ENCODE measurements around the gene TRIM73.
"Not testable (repeated sequence)": the region's sequence is repeated elsewhere in the genome, so short reads cannot be mapped to it uniquely, and the experiment has no call there.

The TRIM73 gene

DNA sequence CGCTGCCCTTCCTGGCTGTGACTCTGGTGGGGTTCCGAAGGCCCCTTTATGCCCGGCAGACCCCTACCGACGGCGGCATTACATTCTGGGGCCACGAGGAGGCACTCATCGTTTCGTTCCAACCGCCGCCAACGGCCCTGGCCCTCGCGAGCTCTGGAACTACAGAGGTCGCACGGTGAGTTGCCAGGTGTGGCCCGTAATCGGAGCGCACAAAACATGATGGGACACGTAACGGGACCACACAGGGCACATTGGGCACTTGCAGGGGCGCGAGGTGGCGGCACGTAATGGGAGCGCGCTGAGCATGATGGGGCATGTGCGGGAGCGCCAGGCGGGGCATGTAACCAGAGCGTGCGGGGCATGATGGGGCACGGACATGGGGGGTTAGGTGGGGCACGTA, at the start of gene TRIM73:
TRIM73 (plus strand) TSS at position 301 of the 400 bp plus-strand sequence. CDS start 3,305 bp downstream, outside the sequence.
- DNase-seq; in situ Hi-C loops (cut with HindIII; ENCODE audit: low pct_ligation_motif_present, low pct_unique_long_range_greater_than_20kb, low sequenced_read_pairs): not testable (repeated sequence)

- in situ Hi-C loops (cut with HindIII; ENCODE audit: low pct_ligation_motif_present, low pct_unique_long_range_greater_than_20kb, low sequenced_read_pairs); DNase-seq: not testable (repeated sequence)
Observed at GRCh38 chr7:75358671-75359541, 36.5 kb upstream of the TRIM73 start.

DNA sequence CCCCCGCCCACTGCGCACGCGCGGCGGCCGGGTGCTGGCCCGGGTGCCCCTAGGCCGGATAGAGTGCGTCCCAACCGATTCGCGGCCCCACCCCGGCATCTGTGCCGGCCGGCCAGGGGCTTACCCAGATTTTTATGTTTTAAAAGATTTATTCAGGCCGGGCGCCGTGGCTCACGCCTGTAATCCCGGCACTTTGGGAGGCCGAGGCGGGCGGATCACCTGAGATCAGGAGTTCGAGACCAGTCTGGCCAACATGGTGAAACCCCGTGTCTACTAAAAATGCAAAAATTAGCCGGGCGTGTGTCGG, 35.9 kb upstream of the TRIM73 start:
- in situ Hi-C loops (cut with HindIII; ENCODE audit: low pct_ligation_motif_present, low pct_unique_long_range_greater_than_20kb, low sequenced_read_pairs): not testable (repeated sequence)

DNA sequence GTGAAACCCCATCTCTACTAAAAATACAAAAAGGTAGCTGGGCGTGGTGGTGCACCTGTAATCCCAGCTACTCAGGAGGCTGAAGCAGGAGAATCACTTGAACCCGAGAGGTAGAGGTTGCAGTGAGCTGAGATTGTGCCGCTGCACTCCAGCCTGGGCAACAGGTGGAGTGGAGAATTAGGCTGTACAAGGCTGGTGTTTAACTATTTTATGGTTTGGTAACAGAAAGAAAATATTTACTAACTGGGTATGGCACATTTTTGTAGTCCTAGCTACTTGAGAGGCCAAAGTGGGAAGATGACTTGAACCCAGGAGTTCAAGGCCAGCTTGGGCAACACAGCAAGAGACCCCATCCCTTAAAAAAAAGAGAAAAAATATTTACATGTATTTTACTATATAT, 31.4 kb upstream of the TRIM73 start:
- in situ Hi-C loops (cut with HindIII; ENCODE audit: low pct_ligation_motif_present, low pct_unique_long_range_greater_than_20kb, low sequenced_read_pairs); DNase-seq: not testable (repeated sequence)

More for the DNA sequence above, 35.9 kb upstream of the TRIM73 start:
- DNase-seq: not testable (repeated sequence)

DNA sequence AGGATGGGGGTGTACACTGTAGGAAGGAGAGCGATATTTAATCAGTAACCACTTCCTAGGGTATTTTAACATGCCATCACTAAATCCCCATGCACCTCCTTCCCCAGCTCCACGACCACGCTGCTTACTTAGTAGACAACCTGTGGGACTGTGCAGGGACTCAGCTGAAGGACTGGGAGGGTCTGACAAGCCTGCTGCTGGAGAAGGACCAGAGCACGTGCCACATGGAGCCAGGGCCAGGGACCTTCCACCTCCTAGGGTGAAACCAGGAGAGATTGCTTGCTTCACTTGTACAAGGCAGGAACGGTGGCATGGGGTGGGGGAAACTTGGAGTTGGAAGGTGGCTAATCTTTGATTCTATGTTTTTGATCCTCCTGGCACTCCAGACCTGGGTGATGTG, 28.8 kb upstream of the TRIM73 start:
- in situ Hi-C loops (cut with HindIII; ENCODE audit: low pct_ligation_motif_present, low pct_unique_long_range_greater_than_20kb, low sequenced_read_pairs): not testable (repeated sequence)

GRCh38 chr7:75367313-75367712, 28.1 kb upstream of the TRIM73 start:
- in situ Hi-C loops (cut with HindIII; ENCODE audit: low pct_ligation_motif_present, low pct_unique_long_range_greater_than_20kb, low sequenced_read_pairs); DNase-seq: not testable (repeated sequence)

More for the DNA sequence above, 28.8 kb upstream of the TRIM73 start:
- DNase-seq: not testable (repeated sequence)

DNA sequence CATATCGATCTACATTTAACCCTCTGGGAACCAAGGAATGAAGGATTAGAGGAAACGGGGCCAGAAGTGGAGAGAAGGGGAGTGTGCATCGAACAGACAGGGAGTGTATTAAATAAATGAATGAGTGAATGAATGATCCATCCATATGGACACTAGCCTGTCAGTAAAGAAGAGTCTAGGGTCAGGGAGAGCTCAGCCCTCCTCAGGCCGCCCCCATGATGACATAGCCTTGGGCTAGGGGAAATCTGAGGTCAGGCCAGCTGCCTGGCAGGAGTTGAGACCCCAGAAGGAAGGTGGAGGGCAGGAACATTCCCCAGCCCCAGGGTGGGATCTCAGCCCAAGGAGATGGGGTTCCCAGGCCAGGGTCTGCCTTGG, 21.3 kb upstream of the TRIM73 start:
- in situ Hi-C loops (cut with HindIII; ENCODE audit: low pct_ligation_motif_present, low pct_unique_long_range_greater_than_20kb, low sequenced_read_pairs); DNase-seq: not testable (repeated sequence)

DNA sequence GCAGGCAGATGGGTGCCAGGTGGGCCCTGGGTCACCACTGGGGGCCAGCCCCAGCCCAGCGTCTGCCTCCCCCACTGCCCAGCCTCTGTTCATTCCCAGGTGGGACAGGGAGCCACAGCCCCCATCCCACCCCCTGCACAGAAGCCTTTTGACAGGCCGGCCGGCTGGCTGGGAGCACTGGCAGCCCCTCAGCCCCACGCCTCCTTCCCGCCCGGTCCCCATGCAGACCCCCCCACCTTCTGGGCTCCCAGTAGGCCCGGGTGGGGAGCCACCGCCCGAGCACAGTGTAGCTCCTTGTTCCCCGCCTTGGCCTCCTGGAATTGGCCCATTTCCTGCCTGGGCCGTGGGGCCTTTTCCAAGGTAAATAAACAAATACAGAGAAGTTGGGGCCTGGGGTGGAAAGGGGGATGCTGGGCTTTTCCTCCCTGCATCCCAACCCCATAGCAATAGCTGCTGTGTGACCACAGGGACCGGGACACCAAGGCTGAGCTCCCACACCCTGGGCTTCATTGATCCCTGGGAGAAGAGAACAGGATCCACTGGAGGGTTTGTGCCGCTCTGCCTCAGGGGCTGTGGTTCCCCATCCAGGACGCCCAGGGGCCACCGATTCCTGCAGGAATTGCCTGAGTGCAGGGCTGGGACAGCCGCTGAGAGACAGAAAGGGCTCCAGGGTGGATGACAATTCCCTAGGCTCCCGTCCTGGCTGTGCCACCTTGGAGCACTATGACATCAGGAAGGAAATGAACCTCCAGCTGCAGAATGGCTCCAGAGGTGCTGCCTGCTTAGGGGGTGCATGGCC, 20.7 kb upstream of the TRIM73 start:
- DNase-seq; in situ Hi-C loops (cut with HindIII; ENCODE audit: low pct_ligation_motif_present, low pct_unique_long_range_greater_than_20kb, low sequenced_read_pairs): not testable (repeated sequence)

DNA sequence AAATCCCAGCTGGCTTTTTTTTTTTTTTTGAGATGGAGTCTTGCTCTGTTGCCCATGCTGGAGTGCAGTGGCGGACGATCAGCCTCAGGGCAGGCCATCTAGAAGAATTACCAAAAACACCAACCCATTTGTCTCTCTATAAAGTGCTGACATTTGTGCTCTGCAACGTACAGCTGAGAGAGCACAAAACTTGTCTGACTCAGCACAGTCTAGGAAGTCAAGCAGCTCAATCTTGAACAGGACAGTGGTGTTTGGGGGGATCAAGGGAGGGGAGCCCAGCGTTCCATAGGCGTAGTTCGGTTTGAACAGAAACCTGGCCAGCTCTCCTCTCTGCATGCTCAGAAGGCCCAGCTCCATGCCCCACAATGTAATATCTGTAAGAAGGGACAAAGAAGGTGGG, 2.2 kb upstream of the TRIM73 start:
- in situ Hi-C loops (cut with HindIII; ENCODE audit: low pct_ligation_motif_present, low pct_unique_long_range_greater_than_20kb, low sequenced_read_pairs); DNase-seq: not testable (repeated sequence)

DNA sequence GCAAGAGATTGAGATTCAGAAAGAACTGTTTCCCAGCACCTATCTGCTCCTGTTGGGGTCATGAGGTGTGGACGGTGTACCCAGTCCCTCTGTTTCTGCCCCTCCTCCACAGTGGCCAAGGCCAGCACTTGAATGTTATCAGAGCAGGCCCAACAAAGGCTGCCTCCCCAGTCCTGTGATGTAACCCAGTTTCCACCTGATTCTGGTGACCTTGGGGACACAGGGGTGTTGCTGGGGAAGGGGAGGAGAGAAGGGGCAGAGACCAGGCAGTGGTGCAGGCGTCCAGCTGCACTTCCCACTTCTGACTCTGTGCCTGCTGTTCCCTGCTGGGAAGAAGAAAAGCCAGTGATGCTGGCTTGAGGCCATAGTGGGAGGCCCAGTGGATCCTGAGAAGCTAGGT, 2.4 kb downstream of the TRIM73 start:
- DNase-seq; in situ Hi-C loops (cut with HindIII; ENCODE audit: low pct_ligation_motif_present, low pct_unique_long_range_greater_than_20kb, low sequenced_read_pairs): not testable (repeated sequence)

DNA sequence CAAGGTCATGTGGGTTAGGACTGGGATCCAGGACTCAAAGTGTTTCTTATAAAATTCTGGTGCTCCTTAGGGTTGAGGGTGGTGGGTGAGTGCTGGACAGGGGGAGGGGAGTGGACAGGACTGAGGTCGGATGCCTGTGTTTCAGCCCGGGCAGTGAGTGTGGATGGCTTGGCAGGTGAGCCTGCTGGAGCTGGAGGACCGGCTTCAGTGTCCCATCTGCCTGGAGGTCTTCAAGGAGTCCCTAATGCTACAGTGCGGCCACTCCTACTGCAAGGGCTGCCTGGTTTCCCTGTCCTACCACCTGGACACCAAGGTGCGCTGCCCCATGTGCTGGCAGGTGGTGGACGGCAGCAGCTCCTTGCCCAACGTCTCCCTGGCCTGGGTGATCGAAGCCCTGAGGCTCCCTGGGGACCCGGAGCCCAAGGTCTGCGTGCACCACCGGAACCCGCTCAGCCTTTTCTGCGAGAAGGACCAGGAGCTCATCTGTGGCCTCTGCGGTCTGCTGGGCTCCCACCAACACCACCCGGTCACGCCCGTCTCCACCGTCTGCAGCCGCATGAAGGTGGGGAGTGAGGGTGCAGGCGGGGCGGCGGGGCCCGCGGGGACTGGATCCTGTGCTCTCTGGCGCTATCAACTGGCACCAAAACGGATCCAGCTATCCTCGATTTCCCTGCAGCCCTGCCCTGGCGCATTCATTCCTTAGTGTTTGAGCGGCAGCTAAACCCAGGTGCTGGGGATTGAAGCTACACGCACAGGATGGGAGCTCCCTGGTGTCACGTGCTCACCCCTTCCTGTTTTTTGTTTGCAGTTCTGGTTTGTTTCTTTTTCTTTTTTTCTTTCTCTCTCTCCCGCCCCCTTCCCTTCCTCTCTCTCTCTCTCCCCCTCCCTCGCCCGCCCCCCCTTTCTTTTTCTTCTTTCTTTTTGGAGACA, 3.6 kb downstream of the TRIM73 start:
- DNase-seq; in situ Hi-C loops (cut with HindIII; ENCODE audit: low pct_ligation_motif_present, low pct_unique_long_range_greater_than_20kb, low sequenced_read_pairs): not testable (repeated sequence)

- in situ Hi-C loops (cut with HindIII; ENCODE audit: low pct_ligation_motif_present, low pct_unique_long_range_greater_than_20kb, low sequenced_read_pairs); DNase-seq: not testable (repeated sequence)
Observed at GRCh38 chr7:75400575-75400974, 5.1 kb downstream of the TRIM73 start.

DNA sequence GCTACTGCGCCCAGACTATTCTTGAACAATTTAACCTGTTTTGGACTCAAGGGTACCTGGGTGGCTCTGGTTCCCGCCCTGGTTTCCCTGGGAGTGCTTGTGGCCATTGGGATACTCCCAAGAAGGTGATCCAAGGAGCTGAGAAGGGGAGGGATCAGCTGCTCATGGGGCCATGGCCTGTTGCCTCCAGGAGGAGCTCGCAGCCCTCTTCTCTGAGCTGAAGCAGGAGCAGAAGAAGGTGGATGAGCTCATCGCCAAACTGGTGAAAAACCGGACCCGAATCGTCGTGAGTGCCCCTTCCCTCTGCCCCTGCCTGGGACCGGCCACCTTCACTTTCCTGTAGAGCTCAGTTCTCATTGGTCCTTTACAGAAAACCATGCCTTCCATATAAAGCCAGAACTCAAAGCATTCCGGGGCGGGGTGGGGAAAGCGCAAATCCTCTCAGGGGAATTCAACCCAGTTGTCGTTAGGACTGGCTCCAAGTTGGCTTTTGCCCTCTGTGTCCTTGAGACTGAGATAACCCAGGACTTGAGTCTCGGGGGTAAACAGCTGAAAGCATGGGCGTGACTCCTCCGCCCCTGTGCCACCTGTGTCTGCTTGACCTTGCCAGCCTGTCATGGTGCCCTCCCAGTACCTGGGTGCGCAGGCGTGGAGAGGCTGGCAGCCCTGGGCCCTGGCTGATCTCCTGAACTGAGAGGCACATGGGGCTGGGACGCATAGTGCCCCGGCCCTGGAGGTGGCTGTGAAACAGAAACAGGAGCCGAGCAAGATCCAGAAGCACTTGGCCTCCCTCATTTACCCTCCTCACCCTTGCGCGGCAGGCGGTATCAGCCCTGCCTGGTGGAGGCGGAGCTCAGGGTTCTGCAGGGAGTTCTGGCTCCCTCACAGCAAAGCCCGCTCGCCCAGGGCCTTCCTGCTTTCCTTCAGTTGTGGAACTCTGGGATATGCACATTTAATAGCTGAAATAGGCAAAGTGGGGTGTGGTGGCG, 8.3 kb downstream of the TRIM73 start:
- in situ Hi-C loops (cut with HindIII; ENCODE audit: low pct_ligation_motif_present, low pct_unique_long_range_greater_than_20kb, low sequenced_read_pairs); DNase-seq: not testable (repeated sequence)

DNA sequence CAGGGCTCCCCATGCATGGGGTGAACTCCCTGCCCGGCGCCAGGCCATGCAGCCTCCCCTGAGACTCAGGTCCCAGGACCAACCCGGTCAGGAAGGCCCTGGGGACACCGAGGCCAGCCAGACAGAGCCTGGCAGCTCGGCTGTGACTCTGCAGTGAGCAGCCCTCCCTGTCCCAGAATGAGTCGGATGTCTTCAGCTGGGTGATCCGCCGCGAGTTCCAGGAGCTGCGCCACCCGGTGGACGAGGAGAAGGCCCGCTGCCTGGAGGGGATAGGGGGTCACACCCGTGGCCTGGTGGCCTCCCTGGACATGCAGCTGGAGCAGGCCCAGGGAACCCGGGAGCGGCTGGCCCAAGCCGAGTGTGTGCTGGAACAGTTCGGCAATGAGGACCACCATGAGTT, 9.2 kb downstream of the TRIM73 start:
- in situ Hi-C loops (cut with HindIII; ENCODE audit: low pct_ligation_motif_present, low pct_unique_long_range_greater_than_20kb, low sequenced_read_pairs); DNase-seq: not testable (repeated sequence)

- DNase-seq; in situ Hi-C loops (cut with HindIII; ENCODE audit: low pct_ligation_motif_present, low pct_unique_long_range_greater_than_20kb, low sequenced_read_pairs): not testable (repeated sequence)
Observed at GRCh38 chr7:75409880-75410822, 14.7 kb downstream of the TRIM73 start.

GRCh38 chr7:75410823-75411173, 15.4 kb downstream of the TRIM73 start:
- in situ Hi-C loops (cut with HindIII; ENCODE audit: low pct_ligation_motif_present, low pct_unique_long_range_greater_than_20kb, low sequenced_read_pairs); DNase-seq: not testable (repeated sequence)
